Brain microvascular endothelial cell (primary cell): ENCODE measurements around the gene LRRC27.

Source experiments
- DNase-seq: peaks from one replicate; pipeline ENCODE4 v3.0.0-alpha.2; 2020
- H3K27ac ChIP-seq: fragments of 250-450 bp; sonication (Bioruptor Pico); 2 replicates; pipeline ENCODE4 v1.5.1; 2020; ENCODE audit warnings: mild to moderate bottlenecking, moderate library complexity
- H3K27me3 ChIP-seq: fragments of 250-450 bp; sonication (Bioruptor Pico); replicated peaks from 2 replicates; pipeline ENCODE4 v1.5.1; 2020; ENCODE audit warnings: mild to moderate bottlenecking
- H3K36me3 ChIP-seq: fragments of 250-450 bp; sonication (Bioruptor Pico); replicated peaks from 2 replicates; pipeline ENCODE4 v1.5.1; 2020; ENCODE audit warnings: mild to moderate bottlenecking
- H3K4me3 ChIP-seq: 2 replicates; pipeline ENCODE4 v1.5.1; 2011; ENCODE audit warnings: low read depth, mild to moderate bottlenecking, control low read depth, low read length, moderate library complexity
- CTCF ChIP-seq: IDR thresholded peaks from 2 replicates; pipeline ENCODE4 v1.5.1; 2011; ENCODE audit warnings: low read depth, mild to moderate bottlenecking, moderate library complexity, low read length, control low read depth, inconsistent platforms; ENCODE audit errors: missing control alignments
- in situ Hi-C: cut with HindIII; loops from 2 replicates; pipeline ENCODE4 v1.10.0; 2017; ENCODE audit warnings: low sequenced_read_pairs, low pct_ligation_motif_present

Gene LRRC27

GRCh38 chr10:132410056-132410778 lies 78.2 kb downstream of the LRRC27 start:
- Histone ChIP-seq H3K36me3 (peaks cover 3% of the 10 kb centered on the region), H3K4me3 (no peak overlapping the region), H3K27ac (no peak overlapping the region), H3K27me3 (no peaks in the 10 kb centered on the region)
- in situ Hi-C loops: no loop called here
- DNase-seq: no peak
- TF ChIP-seq CTCF: no peak

- Histone ChIP-seq H3K27ac (no peak overlapping the region), H3K36me3 (no peaks in the 10 kb centered on the region), H3K27me3 (no peaks in the 10 kb centered on the region), H3K4me3 (no peak overlapping the region)
- TF ChIP-seq CTCF: no peak
- no peak for DNase-seq
- in situ Hi-C loops: no loop called here
These were observed 79.0 kb downstream of the LRRC27 start for GRCh38 chr10:132410779-132411532.

- TF ChIP-seq CTCF: peak; percentile 3
- Histone ChIP-seq H3K27ac (no peak overlapping the region), H3K27me3 (no peaks in the 10 kb centered on the region), H3K4me3 (no peak overlapping the region), H3K36me3 (no peaks in the 10 kb centered on the region)
- no peak for DNase-seq
- in situ Hi-C loops: no loop called here
These were observed 79.7 kb downstream of the LRRC27 start for GRCh38 chr10:132411561-132412253.

GRCh38 chr10:132412316-132413192 lies 80.6 kb downstream of the LRRC27 start:
- no peaks in the 10 kb centered on the region for H3K27me3 ChIP-seq
- H3K4me3 ChIP-seq: no peak overlapping the region
- H3K36me3 ChIP-seq: no peaks in the 10 kb centered on the region
- DNase-seq: no peak
- in situ Hi-C loops: no loop called here
- TF ChIP-seq CTCF: no peak
- H3K27ac ChIP-seq: no peak overlapping the region

GRCh38 chr10:132413226-132414205 lies 81.5 kb downstream of the LRRC27 start:
- Histone ChIP-seq H3K36me3 (no peaks in the 10 kb centered on the region), H3K27ac (no peak overlapping the region), H3K4me3 (no peak overlapping the region), H3K27me3 (no peaks in the 10 kb centered on the region)
- DNase-seq: no peak
- in situ Hi-C loops: no loop called here
- TF ChIP-seq CTCF: no peak
